ENCODE results near the gene ABCC1.
A peak's percentile ranks its signal among the peaks of the same experiment; 100 is the strongest.

The ABCC1 gene

GRCh38 chr16:16017812-16018211 is 68.4 kb downstream of the ABCC1 start:
- H3K4me3 Mint-ChIP-seq = no peak overlapping the region
- DNase-seq = no peak
- H3K27me3 Mint-ChIP-seq (ENCODE audit: low read depth, poor library complexity) = peaks cover 2% of the 10 kb centered on the region
- peaks cover 31% of the 10 kb centered on the region for H3K4me1 Mint-ChIP-seq
- H3K27ac Mint-ChIP-seq = no peak overlapping the region
- H3K36me3 Mint-ChIP-seq (ENCODE audit: low read depth) = peaks cover 54% of the 10 kb centered on the region
- H3K9me3 Mint-ChIP-seq = no peaks in the 10 kb centered on the region
- TF ChIP-seq, protein P1, sequence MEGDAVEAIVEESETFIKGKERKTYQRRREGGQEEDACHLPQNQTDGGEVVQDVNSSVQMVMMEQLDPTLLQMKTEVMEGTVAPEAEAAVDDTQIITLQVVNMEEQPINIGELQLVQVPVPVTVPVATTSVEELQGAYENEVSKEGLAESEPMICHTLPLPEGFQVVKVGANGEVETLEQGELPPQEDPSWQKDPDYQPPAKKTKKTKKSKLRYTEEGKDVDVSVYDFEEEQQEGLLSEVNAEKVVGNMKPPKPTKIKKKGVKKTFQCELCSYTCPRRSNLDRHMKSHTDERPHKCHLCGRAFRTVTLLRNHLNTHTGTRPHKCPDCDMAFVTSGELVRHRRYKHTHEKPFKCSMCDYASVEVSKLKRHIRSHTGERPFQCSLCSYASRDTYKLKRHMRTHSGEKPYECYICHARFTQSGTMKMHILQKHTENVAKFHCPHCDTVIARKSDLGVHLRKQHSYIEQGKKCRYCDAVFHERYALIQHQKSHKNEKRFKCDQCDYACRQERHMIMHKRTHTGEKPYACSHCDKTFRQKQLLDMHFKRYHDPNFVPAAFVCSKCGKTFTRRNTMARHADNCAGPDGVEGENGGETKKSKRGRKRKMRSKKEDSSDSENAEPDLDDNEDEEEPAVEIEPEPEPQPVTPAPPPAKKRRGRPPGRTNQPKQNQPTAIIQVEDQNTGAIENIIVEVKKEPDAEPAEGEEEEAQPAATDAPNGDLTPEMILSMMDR (IDR thresholded peaks at IDR 0.05) = no peak

DNA sequence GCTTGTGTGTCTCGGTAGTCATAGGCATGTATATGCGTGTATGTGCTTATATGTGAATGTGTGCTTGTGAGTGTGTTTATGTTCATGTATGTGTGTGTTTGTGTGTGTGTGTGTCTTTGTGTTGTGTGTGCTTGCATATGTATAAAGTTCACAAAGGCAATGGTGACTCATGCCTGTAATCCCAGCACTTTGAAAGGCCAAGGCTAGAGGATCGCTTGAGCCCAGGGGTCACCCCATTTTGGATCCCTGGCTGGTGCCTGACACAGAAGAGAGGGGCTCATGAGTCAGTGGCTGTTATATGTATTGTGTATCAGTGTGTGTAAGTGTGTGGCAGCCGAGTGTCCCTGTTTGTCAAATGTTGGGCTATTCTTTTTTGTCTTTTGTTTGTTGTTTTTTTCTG is 69.3 kb downstream of the ABCC1 start:
- DNase-seq = no peak
- H3K4me3 Mint-ChIP-seq = no peak overlapping the region
- no peak overlapping the region for H3K27ac Mint-ChIP-seq
- H3K27me3 Mint-ChIP-seq (ENCODE audit: low read depth, poor library complexity) = peaks cover 2% of the 10 kb centered on the region
- peaks cover 49% of the 10 kb centered on the region for H3K36me3 Mint-ChIP-seq (ENCODE audit: low read depth)
- TF ChIP-seq, protein P1 (IDR thresholded peaks at IDR 0.05) = no peak
- H3K4me1 Mint-ChIP-seq = peaks cover 35% of the 10 kb centered on the region
- no peaks in the 10 kb centered on the region for H3K9me3 Mint-ChIP-seq

GRCh38 chr16:16019488-16019887 is 70.1 kb downstream of the ABCC1 start:
- DNase-seq = no peak
- peaks cover 55% of the 10 kb centered on the region for H3K36me3 Mint-ChIP-seq (ENCODE audit: low read depth)
- H3K27me3 Mint-ChIP-seq (ENCODE audit: low read depth, poor library complexity) = peaks cover 2% of the 10 kb centered on the region
- no peak overlapping the region for H3K27ac Mint-ChIP-seq
- H3K4me1 Mint-ChIP-seq = peaks cover 36% of the 10 kb centered on the region
- no peaks in the 10 kb centered on the region for H3K9me3 Mint-ChIP-seq
- no peak overlapping the region for H3K4me3 Mint-ChIP-seq
- TF ChIP-seq, protein P1 (IDR thresholded peaks at IDR 0.05) = no peak

GRCh38 chr16:16020291-16020690 is 70.9 kb downstream of the ABCC1 start:
- Mint-ChIP-seq H3K9me3 (no peaks in the 10 kb centered on the region), H3K4me3 (no peak overlapping the region), H3K36me3 (ENCODE audit: low read depth) (peaks cover 58% of the 10 kb centered on the region), H3K4me1 (peaks cover 44% of the 10 kb centered on the region), H3K27me3 (ENCODE audit: low read depth, poor library complexity) (peaks cover 2% of the 10 kb centered on the region), H3K27ac (no peak overlapping the region)
- TF ChIP-seq, protein P1 (IDR thresholded peaks at IDR 0.05) = no peak
- DNase-seq = no peak

GRCh38 chr16:16021020-16021419 is 71.6 kb downstream of the ABCC1 start:
- Mint-ChIP-seq H3K4me3 (no peak overlapping the region), H3K27me3 (ENCODE audit: low read depth, poor library complexity) (peaks cover 2% of the 10 kb centered on the region), H3K4me1 (peaks cover 49% of the 10 kb centered on the region), H3K9me3 (no peaks in the 10 kb centered on the region), H3K27ac (no peak overlapping the region), H3K36me3 (ENCODE audit: low read depth) (peaks cover 58% of the 10 kb centered on the region)
- DNase-seq = no peak
- TF ChIP-seq, protein P1 (IDR thresholded peaks at IDR 0.05) = no peak

GRCh38 chr16:16021646-16021987 is 72.2 kb downstream of the ABCC1 start:
- H3K36me3 Mint-ChIP-seq (ENCODE audit: low read depth) = peaks cover 53% of the 10 kb centered on the region
- TF ChIP-seq, protein P1 (IDR thresholded peaks at IDR 0.05) = no peak
- no peak overlapping the region for H3K4me3 Mint-ChIP-seq

More at GRCh38 chr16:16021646-16021987, 72.2 kb downstream of the ABCC1 start:
- H3K27ac Mint-ChIP-seq = peak overlapping the region; percentile 88
- H3K4me1 Mint-ChIP-seq = peaks cover 53% of the 10 kb centered on the region
- no peaks in the 10 kb centered on the region for H3K9me3 Mint-ChIP-seq
- DNase-seq = no peak
- peaks cover 2% of the 10 kb centered on the region for H3K27me3 Mint-ChIP-seq (ENCODE audit: low read depth, poor library complexity)

All from nephron progenitor cell (in vitro differentiated cells).